K562 (cell line): ENCODE results near the gene GYPC. TPM values are rescaled to one million over a fixed set of nuclear protein-coding genes. Genes with fewer than 3 reads are reported as not detected.

Experiments used
- ARID2 ChIP-seq: fragments of 450-650 bp; IDR thresholded peaks from 2 replicates; pipeline ENCODE4 v1.6.1; 2017; ENCODE audit warnings: antibody characterized with exemption, mild to moderate bottlenecking
- CEBPB ChIP-seq: fragments of 450-650 bp; IDR thresholded peaks from 2 replicates; pipeline ENCODE4 v1.6.1; 2016; ENCODE audit warnings: missing genetic modification characterization, missing compliant biosample characterization
- EGR1 ChIP-seq: fragments of 450-650 bp; conservative IDR thresholded peaks from 2 replicates; pipeline ENCODE4 v1.6.1; 2017; ENCODE audit warnings: mild to moderate bottlenecking
- MCM7 ChIP-seq, 2 experiments: fragments of 450-650 bp; IDR thresholded peaks; 2 replicates each; pipeline ENCODE4 v1.6.1; 2016 to 2018
- MECOM ChIP-seq: fragments of 250-450 bp; sonication (Bioruptor Pico); IDR thresholded peaks from 2 replicates; pipeline ENCODE4 v1.8.0; 2022; ENCODE audit warnings: inconsistent platforms
- NR4A1 ChIP-seq, 2 experiments: fragments of 250-450 bp in 1 of 2; fragments of 450-650 bp in 1 of 2; sonication (Bioruptor Pico) in 1 of 2; IDR thresholded peaks; 2 replicates each; pipeline versions ENCODE4 v1.4.0 to v1.6.1; 2016 to 2020; ENCODE audit warnings: mild to moderate bottlenecking in 2 of 2, missing compliant biosample characterization in 1 of 2, missing genetic modification characterization in 1 of 2, moderate library complexity in 1 of 2
- PHF20 ChIP-seq: fragments of 450-650 bp; IDR thresholded peaks from 2 replicates; pipeline ENCODE4 v1.6.1; 2018; ENCODE audit not compliant: partially characterized antibody
- RCOR1 ChIP-seq, 2 experiments: IDR thresholded peaks; 2 replicates each; pipeline ENCODE4 v1.6.1; 2012; ENCODE audit warnings: low read depth in 2 of 2, low read length in 2 of 2, borderline replicate concordance in 1 of 2, improper control_type of control experiment in 1 of 2
- TAF9B ChIP-seq: fragments of 450-650 bp; IDR thresholded peaks from 2 replicates; pipeline ENCODE4 v1.6.1; 2018; ENCODE audit warnings: mild to moderate bottlenecking; ENCODE audit not compliant: partially characterized antibody
- ZBTB1 ChIP-seq: sonication (generic); formaldehyde crosslinking; IDR thresholded peaks from 2 replicates; pipeline ENCODE4 v1.8.1; 2023; ENCODE audit warnings: missing genetic modification reagents, low read depth, mild to moderate bottlenecking, borderline replicate concordance
- ZC3H11A ChIP-seq: IDR thresholded peaks from 2 replicates; pipeline ENCODE4 v1.6.1; 2012; ENCODE audit warnings: low read depth, low read length, improper control_type of control experiment
- ZNF133 ChIP-seq: fragments of 250-450 bp; sonication (Bioruptor Pico); IDR thresholded peaks from 2 replicates; pipeline ENCODE4 v1.4.0; 2020; ENCODE audit warnings: mild to moderate bottlenecking
- ZNF24 ChIP-seq: fragments of 450-650 bp; IDR thresholded peaks from 2 replicates; pipeline ENCODE4 v1.6.1; 2016
- ZNF384 ChIP-seq: IDR thresholded peaks from 2 replicates; pipeline ENCODE4 v1.6.1; 2012; ENCODE audit warnings: low read depth, low read length, improper control_type of control experiment
- ZNF76 ChIP-seq: fragments of 250-450 bp; sonication (Bioruptor Pico); IDR thresholded peaks from 2 replicates; pipeline ENCODE4 v1.4.0; 2020; ENCODE audit warnings: mild to moderate bottlenecking, moderate library complexity, borderline replicate concordance
- polyA plus RNA-seq, 8 experiments: library from polyadenylated mRNA; depleted of rRNA in 4 of 8; stranded (reverse) in 5 of 8; unstranded in 3 of 8; fragments of >200 nt; fragmentation: Nextera tagmentation in 2 of 8; fragmentation: Illumina TruSeq in 1 of 8; extraction: Ambion mirVana in 2 of 8; extraction: Trizol in 1 of 8; gene quantifications; 2 replicates each; pipeline versions ENCODE4 v1.2.1 to v1.2.3, GENCODE V29; 2011 to 2014; ENCODE audit warnings: inconsistent platforms in 1 of 8, missing spikeins in 1 of 8
- total RNA-seq, 7 experiments: library from RNA; depleted of rRNA in 6 of 7; stranded (reverse); fragments of >200 nt in 6 of 7; fragmentation: Illumina TruSeq in 2 of 7; extraction: Trizol in 2 of 7; gene quantifications; 2 replicates each; pipeline versions ENCODE4 v1.2.1 to v1.2.3, GENCODE V29; 2011 to 2021; ENCODE audit warnings: low replicate concordance in 1 of 7
- TF ChIP-seq, protein P1 (sequence below), 2 experiments: fragments of 450-650 bp; conservative IDR thresholded peaks; 2 replicates each; pipeline ENCODE4 v1.6.1; 2017; ENCODE audit warnings: mild to moderate bottlenecking in 2 of 2, moderate library complexity in 2 of 2
- TF ChIP-seq, protein P2 (sequence below): sonication (generic); formaldehyde crosslinking; IDR thresholded peaks from 2 replicates; pipeline ENCODE4 v1.8.1; 2023; ENCODE audit warnings: missing genetic modification reagents, mild to moderate bottlenecking, borderline replicate concordance
- TF ChIP-seq, protein P3 (sequence below): fragments of 250-450 bp; sonication (Bioruptor Pico); IDR thresholded peaks from 2 replicates; pipeline ENCODE4 v1.8.0; 2022; ENCODE audit warnings: moderate library complexity, mild to moderate bottlenecking, inconsistent platforms
- TF ChIP-seq, protein P4 (sequence below): fragments of 450-650 bp; IDR thresholded peaks from 2 replicates; pipeline ENCODE4 v1.6.1; 2018; ENCODE audit warnings: mild to moderate bottlenecking, low read depth; ENCODE audit not compliant: partially characterized antibody

The GYPC gene
- total and polyA plus RNA-seq, 9 of the 15 experiments (the other 6 are each of a cell fraction or from before 2014, with no cell fraction given) = 50.6 to 282 (median 194) TPM

DNA sequence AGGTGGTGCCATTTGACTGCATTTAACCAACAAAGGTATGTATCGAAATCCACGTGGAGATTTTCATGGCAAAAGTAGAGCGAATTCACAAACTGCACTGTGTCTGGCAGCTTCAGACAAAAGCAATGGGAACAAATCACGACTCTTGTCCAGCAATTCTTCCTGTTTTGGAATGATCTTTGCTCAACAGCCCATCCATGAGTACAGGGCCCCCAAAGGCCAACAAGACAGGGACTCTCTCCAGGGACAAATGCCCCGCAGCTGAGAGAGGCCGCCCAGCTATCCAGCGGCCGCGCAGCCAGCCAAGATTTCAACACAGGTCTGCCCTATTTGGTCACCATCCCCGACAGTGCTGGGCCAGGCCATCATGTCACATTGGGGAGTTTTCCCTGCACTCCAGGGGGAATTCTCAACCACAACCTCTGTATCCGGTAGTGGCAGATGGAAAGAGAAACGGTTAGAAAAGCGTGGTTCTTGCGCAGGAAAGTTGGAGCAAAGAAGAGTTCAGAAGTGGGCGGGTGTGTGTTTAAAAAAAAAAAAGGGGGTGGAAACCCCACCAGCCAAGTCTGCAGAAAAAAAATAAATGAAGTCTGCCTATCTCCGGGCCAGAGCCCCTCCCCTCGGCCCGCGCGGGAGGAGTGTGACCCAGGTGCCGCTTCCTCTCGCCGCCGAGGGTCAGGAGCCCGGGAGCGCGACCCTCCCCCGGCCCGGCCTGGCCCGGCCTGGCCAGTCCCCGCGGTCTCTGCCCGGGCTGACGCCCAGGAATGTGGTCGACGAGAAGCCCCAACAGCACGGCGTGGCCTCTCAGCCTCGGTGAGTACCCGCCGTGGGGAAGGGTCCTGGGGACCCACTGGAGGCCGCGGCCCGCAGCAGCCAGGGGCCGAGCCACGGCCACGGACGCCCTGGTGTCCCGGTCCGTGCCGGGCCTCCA, at the start of gene GYPC (continued):
- no peak for TF ChIP-seq ZC3H11A
- 0 out of 2 replicates have a peak, but pooled peaks have one; percentile 35 for TF ChIP-seq ZBTB1 (CRISPR knock-in tag)
- no peak for TF ChIP-seq ZNF24
- TF ChIP-seq, protein P1, sequence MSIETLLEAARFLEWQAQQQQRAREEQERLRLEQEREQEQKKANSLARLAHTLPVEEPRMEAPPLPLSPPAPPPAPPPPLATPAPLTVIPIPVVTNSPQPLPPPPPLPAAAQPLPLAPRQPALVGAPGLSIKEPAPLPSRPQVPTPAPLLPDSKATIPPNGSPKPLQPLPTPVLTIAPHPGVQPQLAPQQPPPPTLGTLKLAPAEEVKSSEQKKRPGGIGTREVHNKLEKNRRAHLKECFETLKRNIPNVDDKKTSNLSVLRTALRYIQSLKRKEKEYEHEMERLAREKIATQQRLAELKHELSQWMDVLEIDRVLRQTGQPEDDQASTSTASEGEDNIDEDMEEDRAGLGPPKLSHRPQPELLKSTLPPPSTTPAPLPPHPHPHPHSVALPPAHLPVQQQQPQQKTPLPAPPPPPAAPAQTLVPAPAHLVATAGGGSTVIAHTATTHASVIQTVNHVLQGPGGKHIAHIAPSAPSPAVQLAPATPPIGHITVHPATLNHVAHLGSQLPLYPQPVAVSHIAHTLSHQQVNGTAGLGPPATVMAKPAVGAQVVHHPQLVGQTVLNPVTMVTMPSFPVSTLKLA (conservative IDR thresholded peaks at IDR 0.05) = peak in 1 of 2 experiments; percentile 46; a peak in 2 of 4 replicates
- TF ChIP-seq NR4A1 (CRISPR knock-in tag; IDR thresholded peaks at IDR 0.05) = peak; percentile 65; the same call in 1 of the 2 replicates
- TF ChIP-seq NR4A1 (tag; IDR thresholded peaks at IDR 0.05) = no peak
- TF ChIP-seq, protein P2, sequence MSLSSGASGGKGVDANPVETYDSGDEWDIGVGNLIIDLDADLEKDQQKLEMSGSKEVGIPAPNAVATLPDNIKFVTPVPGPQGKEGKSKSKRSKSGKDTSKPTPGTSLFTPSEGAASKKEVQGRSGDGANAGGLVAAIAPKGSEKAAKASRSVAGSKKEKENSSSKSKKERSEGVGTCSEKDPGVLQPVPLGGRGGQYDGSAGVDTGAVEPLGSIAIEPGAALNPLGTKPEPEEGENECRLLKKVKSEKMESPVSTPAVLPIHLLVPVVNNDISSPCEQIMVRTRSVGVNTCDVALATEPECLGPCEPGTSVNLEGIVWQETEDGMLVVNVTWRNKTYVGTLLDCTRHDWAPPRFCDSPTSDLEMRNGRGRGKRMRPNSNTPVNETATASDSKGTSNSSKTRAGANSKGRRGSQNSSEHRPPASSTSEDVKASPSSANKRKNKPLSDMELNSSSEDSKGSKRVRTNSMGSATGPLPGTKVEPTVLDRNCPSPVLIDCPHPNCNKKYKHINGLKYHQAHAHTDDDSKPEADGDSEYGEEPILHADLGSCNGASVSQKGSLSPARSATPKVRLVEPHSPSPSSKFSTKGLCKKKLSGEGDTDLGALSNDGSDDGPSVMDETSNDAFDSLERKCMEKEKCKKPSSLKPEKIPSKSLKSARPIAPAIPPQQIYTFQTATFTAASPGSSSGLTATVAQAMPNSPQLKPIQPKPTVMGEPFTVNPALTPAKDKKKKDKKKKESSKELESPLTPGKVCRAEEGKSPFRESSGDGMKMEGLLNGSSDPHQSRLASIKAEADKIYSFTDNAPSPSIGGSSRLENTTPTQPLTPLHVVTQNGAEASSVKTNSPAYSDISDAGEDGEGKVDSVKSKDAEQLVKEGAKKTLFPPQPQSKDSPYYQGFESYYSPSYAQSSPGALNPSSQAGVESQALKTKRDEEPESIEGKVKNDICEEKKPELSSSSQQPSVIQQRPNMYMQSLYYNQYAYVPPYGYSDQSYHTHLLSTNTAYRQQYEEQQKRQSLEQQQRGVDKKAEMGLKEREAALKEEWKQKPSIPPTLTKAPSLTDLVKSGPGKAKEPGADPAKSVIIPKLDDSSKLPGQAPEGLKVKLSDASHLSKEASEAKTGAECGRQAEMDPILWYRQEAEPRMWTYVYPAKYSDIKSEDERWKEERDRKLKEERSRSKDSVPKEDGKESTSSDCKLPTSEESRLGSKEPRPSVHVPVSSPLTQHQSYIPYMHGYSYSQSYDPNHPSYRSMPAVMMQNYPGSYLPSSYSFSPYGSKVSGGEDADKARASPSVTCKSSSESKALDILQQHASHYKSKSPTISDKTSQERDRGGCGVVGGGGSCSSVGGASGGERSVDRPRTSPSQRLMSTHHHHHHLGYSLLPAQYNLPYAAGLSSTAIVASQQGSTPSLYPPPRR = no peak
- TF ChIP-seq ZNF76 = no peak
- no peak for TF ChIP-seq MCM7 (IDR thresholded peaks at IDR 0.05)
- no peak for TF ChIP-seq RCOR1 (IDR thresholded peaks at IDR 0.05; ENCODE audit: borderline replicate concordance in 1 of 2, low read depth in 2 of 2, low read length in 2 of 2)
- no peak for TF ChIP-seq MECOM
- peak; percentile 34; the same call in 1 of the 2 replicates for TF ChIP-seq EGR1
- 0 out of 2 replicates have a peak, but pooled peaks have one; percentile 3 for TF ChIP-seq ARID2
- TF ChIP-seq PHF20 = no peak
- peak; percentile 94 for TF ChIP-seq ZNF384
- TF ChIP-seq TAF9B = no peak
- TF ChIP-seq, protein P3, sequence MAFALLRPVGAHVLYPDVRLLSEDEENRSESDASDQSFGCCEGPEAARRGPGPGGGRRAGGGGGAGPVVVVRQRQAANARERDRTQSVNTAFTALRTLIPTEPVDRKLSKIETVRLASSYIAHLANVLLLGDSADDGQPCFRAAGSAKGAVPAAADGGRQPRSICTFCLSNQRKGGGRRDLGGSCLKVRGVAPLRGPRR (CRISPR knock-in tag) = no peak
- peak; percentile 89 for TF ChIP-seq CEBPB (tag)
- TF ChIP-seq, protein P4, sequence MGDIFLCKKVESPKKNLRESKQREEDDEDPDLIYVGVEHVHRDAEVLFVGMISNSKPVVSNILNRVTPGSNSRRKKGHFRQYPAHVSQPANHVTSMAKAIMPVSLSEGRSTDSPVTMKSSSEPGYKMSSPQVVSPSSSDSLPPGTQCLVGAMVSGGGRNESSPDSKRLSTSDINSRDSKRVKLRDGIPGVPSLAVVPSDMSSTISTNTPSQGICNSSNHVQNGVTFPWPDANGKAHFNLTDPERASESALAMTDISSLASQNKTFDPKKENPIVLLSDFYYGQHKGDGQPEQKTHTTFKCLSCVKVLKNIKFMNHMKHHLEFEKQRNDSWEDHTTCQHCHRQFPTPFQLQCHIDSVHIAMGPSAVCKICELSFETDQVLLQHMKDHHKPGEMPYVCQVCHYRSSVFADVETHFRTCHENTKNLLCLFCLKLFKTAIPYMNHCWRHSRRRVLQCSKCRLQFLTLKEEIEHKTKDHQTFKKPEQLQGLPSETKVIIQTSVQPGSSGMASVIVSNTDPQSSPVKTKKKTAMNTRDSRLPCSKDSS = no peak
- no peak for TF ChIP-seq ZNF133 (CRISPR knock-in tag)
